GM19468 (cell line): ENCODE measurements around the gene BRMS1.
"Not testable (repeated sequence)": the region's sequence is repeated elsewhere in the genome, so short reads cannot be mapped to it uniquely, and the experiment has no call there.

Experiments
- ATAC-seq: cut with Tn5 transposase; IDR thresholded peaks from one replicate; pipeline ENCODE4 v1.9.1; 2021; ENCODE audit warnings: mild to moderate bottlenecking, moderate library complexity, moderate number of reproducible peaks; ENCODE audit not compliant: unreplicated experiment; ENCODE audit errors: extremely low read depth

Gene BRMS1

DNA sequence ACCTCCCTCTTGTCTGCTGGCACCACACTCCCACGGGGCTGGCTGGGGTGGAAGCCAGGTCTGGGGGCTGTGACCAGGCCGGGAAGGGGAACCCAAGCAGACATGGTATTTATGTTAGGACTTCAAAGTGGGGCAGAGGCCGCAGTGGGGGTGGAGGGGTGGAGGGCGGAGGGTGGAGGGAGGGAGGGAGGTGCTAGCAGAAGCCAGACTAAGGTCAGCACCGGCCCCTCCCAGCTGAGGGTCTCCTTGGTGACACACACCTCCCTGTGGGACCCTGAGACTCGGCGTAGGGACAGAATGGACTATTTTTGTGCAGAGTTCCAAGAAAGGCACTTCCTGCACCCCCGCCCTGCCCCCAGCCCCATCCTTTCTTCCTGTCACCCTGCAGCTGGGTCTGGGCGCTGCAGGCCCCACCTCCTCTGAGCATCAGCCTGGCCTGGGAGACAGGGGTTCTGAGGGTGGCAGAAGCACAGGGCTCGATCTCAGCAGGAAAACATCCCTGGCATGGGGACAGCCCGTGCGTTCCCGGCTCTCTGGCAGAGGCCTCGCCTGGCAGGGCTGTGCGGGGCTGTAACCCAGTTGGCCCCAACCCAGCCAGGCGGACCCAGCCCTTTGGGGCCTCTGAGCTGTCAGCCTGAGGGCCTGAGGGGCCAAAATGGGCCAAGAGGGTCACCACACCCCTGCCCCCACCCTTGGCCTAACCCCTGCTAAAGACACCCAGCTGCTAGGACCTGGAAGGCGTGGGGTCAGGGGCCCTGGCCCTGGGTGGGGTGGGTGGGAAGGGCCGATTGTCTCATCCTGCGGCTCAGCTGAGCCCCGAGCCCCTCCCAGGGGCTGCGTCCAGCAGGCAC is 18.4 kb downstream of the BRMS1 start:
- no peak for ATAC-seq

GRCh38 chr11:66325263-66325671 is 19.6 kb downstream of the BRMS1 start:
- no peak for ATAC-seq

GRCh38 chr11:66324664-66325063 is 20.2 kb downstream of the BRMS1 start:
- no peak for ATAC-seq

DNA sequence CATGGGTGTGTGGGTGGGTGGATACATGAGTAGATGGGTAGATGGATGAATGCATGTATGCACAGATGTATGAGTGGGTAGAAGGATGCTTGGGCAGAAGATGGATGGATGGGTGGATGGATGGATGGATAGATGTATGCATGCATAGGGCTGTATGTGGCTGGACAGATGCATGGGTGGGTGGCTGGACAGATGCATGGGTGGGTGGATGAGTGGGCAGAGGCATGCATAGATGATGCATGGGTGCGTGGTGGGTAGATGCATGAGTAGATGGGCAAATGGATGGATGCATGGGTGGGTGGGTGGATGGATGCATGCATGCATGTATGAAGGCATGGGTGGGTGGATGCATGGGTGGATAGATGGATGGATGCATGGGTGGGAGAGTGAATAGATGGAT is 21.2 kb downstream of the BRMS1 start:
- ATAC-seq, result no peak

GRCh38 chr11:66322732-66323427 is 22.0 kb downstream of the BRMS1 start:
- no peak for ATAC-seq

GRCh38 chr11:66321606-66322005 is 23.3 kb downstream of the BRMS1 start:
- no peak for ATAC-seq

DNA sequence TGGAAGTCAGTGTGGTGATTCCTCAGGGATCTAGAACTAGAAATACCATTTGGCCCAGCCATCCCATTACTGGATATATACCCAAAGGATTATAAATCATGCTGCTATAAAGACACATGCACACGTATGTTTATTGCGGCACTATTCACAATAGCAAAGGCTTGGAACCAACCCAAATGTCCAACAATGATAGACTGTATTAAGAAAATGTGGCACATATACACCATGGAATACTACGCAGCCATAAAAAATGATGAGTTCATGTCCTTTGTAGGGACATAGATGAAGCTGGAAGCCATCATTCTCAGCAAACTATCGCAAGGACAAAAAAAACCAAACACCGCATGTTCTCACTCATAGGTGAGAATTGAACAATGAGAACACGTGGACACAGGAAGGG is 24.2 kb downstream of the BRMS1 start:
- ATAC-seq, result not testable (repeated sequence)

GRCh38 chr11:66320289-66320688 is 24.6 kb downstream of the BRMS1 start:
- ATAC-seq, result not testable (repeated sequence)

GRCh38 chr11:66318600-66318970 is 26.3 kb downstream of the BRMS1 start:
- ATAC-seq, result no peak

GRCh38 chr11:66317723-66318599 is 26.9 kb downstream of the BRMS1 start:
- ATAC-seq, result no peak

DNA sequence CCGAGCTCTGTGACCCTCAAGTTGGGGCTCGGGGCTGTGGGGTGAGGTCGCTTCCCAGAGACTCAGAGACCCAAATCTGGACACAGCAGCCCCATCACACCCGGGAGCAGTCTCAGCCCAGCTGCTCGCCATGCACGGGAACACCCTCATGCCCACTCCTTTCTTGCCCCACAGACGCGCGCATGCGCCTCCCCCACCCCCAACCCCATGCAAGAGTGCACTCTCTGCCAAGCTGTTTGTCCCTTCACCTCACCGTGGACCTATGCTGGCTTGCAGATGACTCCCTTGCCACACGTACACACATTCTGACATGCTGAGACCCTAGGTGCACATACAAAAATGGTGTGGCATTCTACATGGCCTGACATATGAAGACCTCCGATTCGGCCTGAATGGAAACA is 27.6 kb downstream of the BRMS1 start:
- ATAC-seq, result no peak

GRCh38 chr11:66316849-66317251 is 28.1 kb downstream of the BRMS1 start, which contains the start of gene CD248:
Gene CD248, minus strand, starts transcription at chr11:66317044. Its CDS starts 17 bp downstream, at chr11:66317027.
- no peak for ATAC-seq

- no peak for ATAC-seq
Observed at GRCh38 chr11:66315921-66316811, 28.7 kb downstream of the BRMS1 start.

GRCh38 chr11:66315498-66315885 is 29.4 kb downstream of the BRMS1 start:
- ATAC-seq, result no peak

DNA sequence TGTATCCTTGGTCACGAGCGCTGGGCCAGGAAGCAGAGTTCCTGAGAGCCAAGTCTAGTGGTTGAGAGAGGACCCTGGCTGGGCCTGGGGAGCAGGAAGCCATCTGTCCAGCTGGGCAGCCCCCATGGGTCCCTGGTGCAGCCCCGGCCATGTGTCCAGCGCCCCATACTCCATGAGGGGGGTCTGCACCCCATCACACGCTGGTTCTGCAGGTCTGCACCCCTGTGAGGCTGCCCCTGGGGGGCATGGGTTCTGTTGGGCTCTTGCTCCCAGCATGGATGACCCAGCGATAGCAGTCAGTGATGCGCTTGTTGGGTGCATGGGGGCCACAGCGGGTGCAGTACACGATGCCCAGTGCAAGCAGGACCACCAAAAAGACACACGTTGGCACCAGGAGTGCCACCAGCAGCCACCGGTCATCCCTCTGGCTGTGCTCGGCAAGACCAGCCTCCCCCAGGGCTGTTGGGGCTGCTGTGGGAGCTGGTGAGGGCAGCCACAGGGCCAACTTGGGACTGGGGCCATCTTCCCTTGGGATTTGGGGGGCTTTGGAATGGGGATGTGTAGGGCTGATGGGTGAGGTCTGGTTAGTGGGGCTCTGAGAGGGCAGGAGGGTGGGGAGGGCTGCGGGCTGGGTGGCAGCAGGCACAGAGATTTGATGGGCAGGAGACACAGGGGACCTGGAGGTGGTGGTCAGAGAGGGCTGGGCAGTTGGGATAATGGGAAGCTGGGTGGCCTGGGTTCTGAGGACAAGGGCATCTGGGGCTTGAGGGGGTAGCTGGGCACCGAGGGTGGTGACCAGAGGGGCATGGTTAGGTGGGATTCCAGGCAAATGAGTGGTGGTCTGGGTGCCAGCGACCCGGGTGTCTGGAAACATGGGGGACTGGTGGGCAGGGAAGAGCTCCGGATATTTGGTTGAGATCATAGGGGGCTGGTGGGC is 30.1 kb downstream of the BRMS1 start:
- ATAC-seq, result no peak

DNA sequence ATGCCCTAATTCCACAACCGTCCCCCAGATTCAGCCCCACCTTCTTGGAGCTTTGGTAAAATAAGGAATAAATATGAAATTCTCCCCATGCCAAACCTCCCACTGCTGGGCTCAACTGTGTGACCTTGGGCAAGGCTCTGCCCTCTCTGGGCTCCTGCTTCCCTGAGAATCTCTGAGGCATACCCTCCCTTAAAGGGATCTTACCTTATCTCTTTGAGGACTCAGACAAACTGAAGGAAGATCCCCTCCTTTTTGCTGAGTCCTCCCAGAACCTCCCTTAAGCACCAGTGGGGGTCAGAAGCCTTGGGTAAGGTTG is 30.8 kb downstream of the BRMS1 start:
- ATAC-seq, result no peak

- ATAC-seq, result no peak
Observed at GRCh38 chr11:66313321-66314185, 31.4 kb downstream of the BRMS1 start.
